Mesenchymal stem cell (in vitro differentiated cells and primary cell): ENCODE data around the gene SLC39A8.

ENCODE experiments used
- DNase-seq: peaks from one replicate; pipeline ENCODE4 v3.0.0-alpha.2; 2013
- H2AFZ ChIP-seq: one replicate; pipeline ENCODE4 v1.6.1; 2013; ENCODE audit warnings: low read depth, mild to moderate bottlenecking, control low read depth, inconsistent platforms, low read length, moderate library complexity
- H2AK5ac ChIP-seq: 2 replicates; pipeline ENCODE4 v1.6.1; 2013; ENCODE audit warnings: low read length, moderate library complexity, mild to moderate bottlenecking, inconsistent platforms; ENCODE audit not compliant: severe bottlenecking
- H2BK120ac ChIP-seq: one replicate; pipeline ENCODE4 v1.6.1; 2013; ENCODE audit warnings: low read depth, mild to moderate bottlenecking, inconsistent platforms, low read length, moderate library complexity
- H2BK12ac ChIP-seq, 2 experiments: one replicate each; pipeline ENCODE4 v1.6.1; 2013; ENCODE audit warnings: inconsistent platforms in 2 of 2, low read length in 2 of 2, mild to moderate bottlenecking in 2 of 2, moderate library complexity in 2 of 2, control low read depth in 1 of 2
- H2BK15ac ChIP-seq: one replicate; pipeline ENCODE4 v1.6.1; 2013; ENCODE audit warnings: mild to moderate bottlenecking, low read depth, inconsistent platforms; ENCODE audit not compliant: poor library complexity, severe bottlenecking
- H2BK5ac ChIP-seq: 2 replicates; pipeline ENCODE4 v1.6.1; 2013; ENCODE audit warnings: low read depth, mild to moderate bottlenecking, low read length, control low read depth, inconsistent platforms; ENCODE audit not compliant: poor library complexity, severe bottlenecking
- H3K14ac ChIP-seq, 2 experiments: one replicate each; pipeline ENCODE4 v1.6.1; 2013; ENCODE audit warnings: inconsistent platforms in 2 of 2, low read length in 2 of 2, control low read depth in 1 of 2, mild to moderate bottlenecking in 1 of 2, moderate library complexity in 1 of 2
- H3K18ac ChIP-seq, 2 experiments: one replicate each; pipeline ENCODE4 v1.6.1; 2013; ENCODE audit warnings: inconsistent platforms in 2 of 2, low read length in 2 of 2, control low read depth in 1 of 2, low read depth in 1 of 2, mild to moderate bottlenecking in 1 of 2
- H3K23ac ChIP-seq, 2 experiments: one replicate each; pipeline ENCODE4 v1.6.1; 2013; ENCODE audit warnings: inconsistent platforms in 2 of 2, low read length in 2 of 2, mild to moderate bottlenecking in 2 of 2, moderate library complexity in 2 of 2, control low read depth in 1 of 2
- H3K27ac ChIP-seq: 2 replicates; pipeline ENCODE4 v1.5.1; 2013; ENCODE audit warnings: mild to moderate bottlenecking, moderate library complexity, low read length, control low read depth, inconsistent platforms; ENCODE audit not compliant: poor library complexity, severe bottlenecking
- H3K27me3 ChIP-seq, 2 experiments: 2 replicates each; pipeline versions ENCODE4 v1.6.1 to v1.7.0; 2013; ENCODE audit warnings: low read length in 2 of 2, mild to moderate bottlenecking in 2 of 2, moderate library complexity in 2 of 2, control low read depth in 1 of 2, inconsistent platforms in 1 of 2; ENCODE audit not compliant: control insufficient read depth in 1 of 2, insufficient read depth in 1 of 2
- H3K36me3 ChIP-seq, 2 experiments: 2 replicates each; pipeline versions ENCODE4 v1.6.1 to v1.7.0; 2013; ENCODE audit warnings: low read length in 2 of 2, control low read depth in 1 of 2, inconsistent platforms in 1 of 2, low read depth in 1 of 2, mild to moderate bottlenecking in 1 of 2; ENCODE audit not compliant: insufficient read depth in 2 of 2, control insufficient read depth in 1 of 2
- H3K4ac ChIP-seq, 2 experiments: one replicate each; pipeline ENCODE4 v1.6.1; 2013; ENCODE audit warnings: inconsistent platforms in 2 of 2, low read length in 2 of 2, mild to moderate bottlenecking in 2 of 2, moderate library complexity in 2 of 2, control low read depth in 1 of 2, low read depth in 1 of 2
- H3K4me1 ChIP-seq: 2 replicates; pipeline ENCODE4 v1.6.1; 2013; ENCODE audit warnings: low read depth, low read length, control low read depth; ENCODE audit not compliant: control insufficient read depth, insufficient read depth
- H3K4me2 ChIP-seq: 2 replicates; pipeline ENCODE4 v1.6.1; 2013; ENCODE audit warnings: low read length, mild to moderate bottlenecking, inconsistent platforms; ENCODE audit not compliant: poor library complexity, severe bottlenecking
- H3K4me3 ChIP-seq, 2 experiments: 2 replicates each; pipeline versions ENCODE4 v1.5.1 to v1.7.0; 2013; ENCODE audit warnings: low read length in 2 of 2, mild to moderate bottlenecking in 2 of 2, control low read depth in 1 of 2, low read depth in 1 of 2; ENCODE audit not compliant: insufficient read depth in 1 of 2
- H3K79me1 ChIP-seq: replicated peaks from 2 replicates; pipeline ENCODE4 v1.6.1; 2013; ENCODE audit warnings: mild to moderate bottlenecking, control low read depth, low read length, inconsistent platforms; ENCODE audit not compliant: poor library complexity, severe bottlenecking
- H3K9ac ChIP-seq: 2 replicates; pipeline ENCODE4 v1.7.0; 2013; ENCODE audit warnings: mild to moderate bottlenecking, low read length, moderate library complexity
- H3K9me3 ChIP-seq: 2 replicates; pipeline ENCODE4 v1.7.0; 2013; ENCODE audit warnings: mild to moderate bottlenecking, low read length; ENCODE audit not compliant: control insufficient read depth
- H4K8ac ChIP-seq: one replicate; pipeline ENCODE4 v1.6.1; 2013; ENCODE audit warnings: inconsistent platforms, mild to moderate bottlenecking, low read length, moderate library complexity
- H4K91ac ChIP-seq: one replicate; pipeline ENCODE4 v1.6.1; 2013; ENCODE audit warnings: mild to moderate bottlenecking, low read length, inconsistent platforms
- WGBS: methylation state at CpG from one replicate; pipeline ENCODE4 v1.1.7; 2013; ENCODE audit warnings: mixed read lengths; 5-methylcytosine and 5-hydroxymethylcytosine counted together

The SLC39A8 gene

GRCh38 chr4:102315532-102315931 lies 29.8 kb downstream of the SLC39A8 start:
- Histone ChIP-seq H2BK15ac (no peak overlapping the region), H2BK120ac (no peak overlapping the region), H3K4ac (no peak overlapping the region), H2BK5ac (no peak overlapping the region), H3K27me3 (no peaks in the 10 kb centered on the region), H3K27ac (no peak overlapping the region), H3K36me3 (no peaks in the 10 kb centered on the region), H3K4me1 (peaks cover 1% of the 10 kb centered on the region), H2AK5ac (no peak overlapping the region), H3K23ac (no peak overlapping the region), H3K9ac (no peak overlapping the region), H3K4me2 (no peak overlapping the region), H3K14ac (no peak overlapping the region), H4K8ac (no peak overlapping the region), H3K18ac (no peak overlapping the region), H2AFZ (no peak overlapping the region), H3K9me3 (no peaks in the 10 kb centered on the region), H2BK12ac (no peak overlapping the region), H4K91ac (no peak overlapping the region), H3K79me1 (peaks cover 3% of the 10 kb centered on the region), H3K4me3 (no peak overlapping the region)
- DNase-seq: no peak
- WGBS: 93% methylated on average over 1 of the region's 2 CpGs

GRCh38 chr4:102312417-102312816 lies 32.9 kb downstream of the SLC39A8 start:
- no CpG with 5 or more reads among the region's 2 CpGs for WGBS
- no peak overlapping the region for H3K27ac ChIP-seq
- no peak overlapping the region for H3K4ac ChIP-seq
- H3K9ac ChIP-seq: no peak overlapping the region
- no peak overlapping the region for H3K4me3 ChIP-seq
- no peak overlapping the region for H2BK15ac ChIP-seq
- H3K23ac ChIP-seq: no peak overlapping the region
- H4K91ac ChIP-seq: no peak overlapping the region
- H2AK5ac ChIP-seq: no peak overlapping the region
- H3K4me1 ChIP-seq: no peaks in the 10 kb centered on the region
- H3K4me2 ChIP-seq: no peak overlapping the region
- no peak for DNase-seq
- no peak overlapping the region for H3K18ac ChIP-seq
- no peak overlapping the region for H2BK120ac ChIP-seq
- H3K14ac ChIP-seq: no peak overlapping the region
- H2BK5ac ChIP-seq: no peak overlapping the region
- H3K9me3 ChIP-seq: no peaks in the 10 kb centered on the region
- no peak overlapping the region for H4K8ac ChIP-seq
- no peak overlapping the region for H2AFZ ChIP-seq
- no peak overlapping the region for H2BK12ac ChIP-seq
- no peaks in the 10 kb centered on the region for H3K27me3 ChIP-seq
- H3K36me3 ChIP-seq: no peaks in the 10 kb centered on the region
- peaks cover 3% of the 10 kb centered on the region for H3K79me1 ChIP-seq

GRCh38 chr4:102311912-102312311 lies 33.4 kb downstream of the SLC39A8 start:
- H3K27me3 ChIP-seq: no peaks in the 10 kb centered on the region
- WGBS: no CpG with 5 or more reads among the region's 2 CpGs
- H3K27ac ChIP-seq: no peak overlapping the region
- no peak overlapping the region for H2BK15ac ChIP-seq
- peaks cover 3% of the 10 kb centered on the region for H3K79me1 ChIP-seq
- H2AK5ac ChIP-seq: no peak overlapping the region
- no peak overlapping the region for H4K8ac ChIP-seq
- no peak overlapping the region for H3K4me3 ChIP-seq
- no peak overlapping the region for H3K18ac ChIP-seq
- H3K23ac ChIP-seq: no peak overlapping the region
- H3K4ac ChIP-seq: no peak overlapping the region
- H2AFZ ChIP-seq: no peak overlapping the region
- H2BK120ac ChIP-seq: no peak overlapping the region
- H3K9ac ChIP-seq: no peak overlapping the region
- H3K36me3 ChIP-seq: no peaks in the 10 kb centered on the region
- H2BK5ac ChIP-seq: no peak overlapping the region
- no peak overlapping the region for H2BK12ac ChIP-seq
- no peak overlapping the region for H3K4me2 ChIP-seq
- no peak overlapping the region for H3K14ac ChIP-seq
- DNase-seq: no peak
- no peak overlapping the region for H4K91ac ChIP-seq
- no peaks in the 10 kb centered on the region for H3K9me3 ChIP-seq
- no peaks in the 10 kb centered on the region for H3K4me1 ChIP-seq

- no peaks in the 10 kb centered on the region for H3K9me3 ChIP-seq
- no peak overlapping the region for H2AFZ ChIP-seq
- H3K4me2 ChIP-seq: no peak overlapping the region
- no peak overlapping the region for H2AK5ac ChIP-seq
- no peak overlapping the region for H3K9ac ChIP-seq
- WGBS: no CpG with 5 or more reads among the region's 1 CpG
- H3K79me1 ChIP-seq: no peaks in the 10 kb centered on the region
- H3K27ac ChIP-seq: no peak overlapping the region
- no peak overlapping the region for H2BK15ac ChIP-seq
- no peak overlapping the region for H2BK5ac ChIP-seq
- no peak overlapping the region for H3K14ac ChIP-seq
- H2BK12ac ChIP-seq: no peak overlapping the region
- no peak overlapping the region for H4K8ac ChIP-seq
- no peak for DNase-seq
- H3K36me3 ChIP-seq: no peaks in the 10 kb centered on the region
- no peak overlapping the region for H3K18ac ChIP-seq
- no peak overlapping the region for H2BK120ac ChIP-seq
- H3K23ac ChIP-seq: no peak overlapping the region
- H3K4me1 ChIP-seq: no peaks in the 10 kb centered on the region
- H3K4me3 ChIP-seq: no peak overlapping the region
- H3K4ac ChIP-seq: no peak overlapping the region
- H3K27me3 ChIP-seq: no peaks in the 10 kb centered on the region
- no peak overlapping the region for H4K91ac ChIP-seq
These were observed 33.9 kb downstream of the SLC39A8 start for GRCh38 chr4:102311407-102311806.
